T-cell (primary cell): ENCODE results near the gene RAB11B. TPM values are rescaled to one million over a fixed set of nuclear protein-coding genes. Genes with fewer than 3 reads are reported as not detected.

Source experiments
- ATAC-seq, 4 experiments: fragments of 200-7000 bp in 3 of 4; fragments of 150-1000 bp in 1 of 4; cut with Tn5 transposase; replicated peaks in 1 of 4; 1 replicate in 3 of 4; 2 replicates in 1 of 4; pipeline ENCODE4 v1.10.0; 2021; ENCODE audit warnings: moderate library complexity in 3 of 4, mild to moderate bottlenecking in 2 of 4, moderate number of reproducible peaks in 1 of 4
- CTCF ChIA-PET, 2 donors: fragments of 300-600 bp; sonication (Branson Sonifier 250); formaldehyde crosslinking; loops; one replicate each; lab custom pipeline; 2022; ENCODE audit warnings: antibody characterized with exemption in 2 of 2; lab: Charles Lee
- POLR2A ChIA-PET, 2 donors: fragments of 300-600 bp; sonication (Branson Sonifier 250); formaldehyde crosslinking; loops; one replicate each; lab custom pipeline; 2022; ENCODE audit warnings: antibody characterized with exemption in 2 of 2; lab: Charles Lee
- DNase-seq, 35 experiments: peaks; one replicate each; pipeline versions ENCODE4 v3.0.0 to v3.0.0-alpha.2; 2013 to 2023
- H3K27ac ChIP-seq: one replicate; pipeline ENCODE4 v1.5.1; 2013; ENCODE audit warnings: low read length
- H3K27me3 ChIP-seq, 2 experiments: replicated peaks in 1 of 2; 1 replicate in 1 of 2; 2 replicates in 1 of 2; pipeline versions ENCODE4 v1.6.1 to v1.7.0; 2013; ENCODE audit warnings: low read length in 1 of 2, mixed read lengths in 1 of 2; ENCODE audit not compliant: control insufficient read depth in 2 of 2, insufficient read depth in 2 of 2; ENCODE audit errors: extremely low read depth in 1 of 2
- H3K36me3 ChIP-seq, 2 donors: 1 replicate in 1 of 2; 2 replicates in 1 of 2; pipeline versions ENCODE4 v1.6.1 to v1.7.0; 2013; ENCODE audit warnings: low read length in 1 of 2; ENCODE audit not compliant: control insufficient read depth in 2 of 2, insufficient read depth in 1 of 2; ENCODE audit errors: extremely low read depth in 1 of 2
- H3K4me1 ChIP-seq, 2 experiments: 1 replicate in 1 of 2; 2 replicates in 1 of 2; pipeline versions ENCODE4 v1.6.1 to v1.7.0; 2013; ENCODE audit warnings: low read length in 2 of 2, mixed read lengths in 1 of 2; ENCODE audit not compliant: insufficient read depth in 2 of 2, control insufficient read depth in 1 of 2; ENCODE audit errors: extremely low read depth in 1 of 2
- H3K4me3 ChIP-seq, 2 donors: 1 replicate in 1 of 2; 2 replicates in 1 of 2; pipeline versions ENCODE4 v1.5.1 to v1.7.0; 2013; ENCODE audit warnings: mild to moderate bottlenecking in 2 of 2, low read length in 1 of 2, moderate library complexity in 1 of 2; ENCODE audit not compliant: control insufficient read depth in 1 of 2; ENCODE audit errors: extremely low read depth in 1 of 2
- H3K9me3 ChIP-seq: 2 replicates; pipeline ENCODE4 v1.7.0; 2013
- H3K27ac Mint-ChIP-seq, 2 donors: one replicate each; pipeline ENCODE4 v1.8.0; 2020 to 2021; ENCODE audit warnings: mild to moderate bottlenecking in 2 of 2, mixed read lengths in 2 of 2
- H3K27me3 Mint-ChIP-seq, 2 donors: one replicate each; pipeline ENCODE4 v1.8.0; 2021 to 2022; ENCODE audit warnings: mixed read lengths in 2 of 2
- H3K36me3 Mint-ChIP-seq: one replicate; pipeline ENCODE4 v1.8.0; 2021; ENCODE audit warnings: mixed read lengths
- H3K4me1 Mint-ChIP-seq, 3 donors: one replicate each; pipeline ENCODE4 v1.8.0; 2020 to 2022; ENCODE audit warnings: mixed read lengths in 3 of 3, mild to moderate bottlenecking in 1 of 3
- H3K4me3 Mint-ChIP-seq, 3 donors: one replicate each; pipeline ENCODE4 v1.8.0; 2020 to 2022; ENCODE audit warnings: mild to moderate bottlenecking in 3 of 3, mixed read lengths in 3 of 3, moderate library complexity in 3 of 3
- H3K9me3 Mint-ChIP-seq, 3 donors: one replicate each; pipeline ENCODE4 v1.8.0; 2020 to 2022; ENCODE audit warnings: mixed read lengths in 3 of 3
- WGBS: methylation state at CpG from one replicate; pipeline ENCODE4 v1.1.5; 2013; ENCODE audit warnings: missing lambda C conversion rate; ENCODE audit not compliant: insufficient coverage; 5-methylcytosine and 5-hydroxymethylcytosine counted together
- total RNA-seq, 35 experiments: library from RNA in 6 of 35; stranded (reverse) in 6 of 35; fragments of 120-200 nt in 1 of 35; gene quantifications; one replicate each; pipeline versions ENCODE4 v1.2.1 to v1.2.4 and lab custom pipeline; 2013 to 2026

RAB11B gene
- total RNA-seq, 5 donors from 2014 or later (not counting 1 experiment from before 2014, with no cell fraction given): 87.5 to 125 (median 116) TPM

DNA sequence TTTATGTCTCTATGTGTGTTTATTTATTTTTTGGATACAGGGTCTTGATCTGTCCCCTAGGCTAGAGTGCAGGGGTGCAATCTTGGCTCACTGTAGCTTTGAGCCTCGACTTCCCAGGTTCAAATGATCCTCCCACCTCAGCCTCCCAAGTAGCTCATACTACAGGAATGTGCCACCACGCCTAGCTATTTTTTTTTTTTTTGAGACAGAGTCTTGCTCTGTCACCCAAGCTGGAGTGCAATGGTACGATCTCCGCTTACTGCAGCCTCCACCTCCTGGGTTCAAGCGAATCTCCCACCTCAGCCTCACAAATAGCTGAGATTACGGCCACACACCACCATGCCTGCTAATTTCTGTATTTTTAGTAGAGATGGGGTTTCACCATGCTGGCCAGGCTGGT is 31.2 kb upstream of the RAB11B start:
- Mint-ChIP-seq H3K4me3 (no peak overlapping the region), H3K4me1 (peaks cover 3 to 12% (median 9%) of the 10 kb centered on the region in 3 donors), H3K27me3 (peaks cover 13 to 17% of the 10 kb centered on the region in 2 donors), H3K9me3 (no peaks in the 10 kb centered on the region), H3K27ac (no peak overlapping the region), H3K36me3 (no peaks in the 10 kb centered on the region)
- Histone ChIP-seq H3K4me1 (peaks cover 2 to 13% of the 10 kb centered on the region in 2 experiments), H3K27me3 (peaks cover 0 to 50% of the 10 kb centered on the region in 2 experiments), H3K4me3 (no peak overlapping the region), H3K27ac (no peak overlapping the region), H3K36me3 (no peaks in the 10 kb centered on the region), H3K9me3 (no peaks in the 10 kb centered on the region)
- ATAC-seq (no peak), DNase-seq (no peak)
- CTCF ChIA-PET: interaction anchor here in 1 of 2 donors (0.6 kb wide), 1 partner anchor 85 kb away, joined by 7 read pairs; no protein-coding TSS in a partner anchor
- WGBS: no CpG with 5 or more reads among the region's 6 CpGs
- POLR2A ChIA-PET: no interaction called here

GRCh38 chr19:8360196-8360595 is 30.0 kb upstream of the RAB11B start:
- Histone ChIP-seq H3K27ac (no peak overlapping the region), H3K36me3 (no peaks in the 10 kb centered on the region), H3K4me1 (peaks cover 2 to 18% of the 10 kb centered on the region in 2 experiments), H3K27me3 (peaks cover 0 to 58% of the 10 kb centered on the region in 2 experiments), H3K9me3 (no peaks in the 10 kb centered on the region), H3K4me3 (no peak overlapping the region)
- POLR2A ChIA-PET: no interaction called here
- 77% methylated on average over 5 of the region's 8 CpGs for WGBS
- Mint-ChIP-seq H3K36me3 (no peaks in the 10 kb centered on the region), H3K27ac (no peak overlapping the region), H3K9me3 (no peaks in the 10 kb centered on the region), H3K27me3 (peaks cover 12 to 23% of the 10 kb centered on the region in 2 donors), H3K4me1 (peaks cover 6 to 12% (median 12%) of the 10 kb centered on the region in 3 donors), H3K4me3 (no peak overlapping the region)
- DNase-seq (no peak), ATAC-seq (no peak)
- CTCF ChIA-PET: no interaction called here

DNA sequence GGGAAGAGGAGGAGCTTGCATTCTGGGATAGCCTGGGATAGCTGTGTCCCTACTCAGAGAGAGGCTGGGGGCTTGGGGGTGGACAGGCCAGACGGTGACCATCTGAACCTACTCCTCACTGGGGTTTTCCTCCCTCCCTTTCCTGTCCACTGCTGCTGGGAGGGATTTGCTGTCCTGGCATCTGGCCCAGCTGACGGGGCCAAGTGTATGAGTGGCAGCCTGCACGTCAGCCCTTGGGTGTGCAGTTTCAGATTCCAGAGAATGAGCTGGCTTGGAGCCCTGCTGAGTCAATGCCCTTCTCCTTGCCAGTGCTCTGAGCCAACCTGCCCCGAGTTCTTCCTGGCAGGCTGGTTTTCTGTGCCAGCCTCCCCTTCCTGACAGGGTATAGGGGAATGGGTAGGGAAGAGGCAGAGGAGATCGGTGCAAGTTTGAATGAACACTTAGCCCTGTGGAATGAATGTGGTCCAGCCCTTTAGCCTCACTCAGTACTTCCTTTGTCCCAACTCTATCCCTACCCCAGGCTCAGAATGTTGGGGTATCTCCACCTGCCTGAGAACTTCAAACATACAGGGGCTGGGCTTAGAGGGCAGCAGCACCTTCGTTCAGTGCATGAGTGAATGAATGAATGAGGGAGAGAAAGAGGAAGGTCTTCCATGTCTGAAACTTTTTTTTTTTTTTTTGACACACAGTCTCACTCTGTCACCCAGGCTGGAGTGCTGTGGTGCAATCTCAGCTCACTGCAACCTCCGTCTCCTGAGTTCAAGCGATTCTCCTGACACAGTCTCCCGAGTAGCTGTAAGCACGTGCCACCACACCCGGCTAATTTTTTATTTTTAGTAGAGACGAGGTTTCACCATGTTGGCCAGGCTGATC is 28.0 kb upstream of the RAB11B start:
- ChIA-PET POLR2A (no interaction called here), CTCF (no interaction called here)
- H3K9me3 Mint-ChIP-seq: no peaks in the 10 kb centered on the region
- peaks cover 21 to 39% of the 10 kb centered on the region in 2 donors for H3K27me3 Mint-ChIP-seq
- no peak for ATAC-seq
- H3K4me3 ChIP-seq: no peak overlapping the region
- no peaks in the 10 kb centered on the region for H3K36me3 ChIP-seq
- no peaks in the 10 kb centered on the region for H3K9me3 ChIP-seq
- peaks cover 2 to 18% of the 10 kb centered on the region in 2 experiments for H3K4me1 ChIP-seq
- peaks cover 0 to 74% of the 10 kb centered on the region in 2 experiments for H3K27me3 ChIP-seq
- peaks cover 6 to 12% (median 12%) of the 10 kb centered on the region in 3 donors for H3K4me1 Mint-ChIP-seq
- peak overlapping the region in 1 of 3 donors; percentile 87 for H3K4me3 Mint-ChIP-seq
- 63% methylated on average over 8 of the region's 12 CpGs for WGBS
- H3K36me3 Mint-ChIP-seq: no peaks in the 10 kb centered on the region
- peak overlapping the region in 1 of 2 donors; percentile 12 for H3K27ac Mint-ChIP-seq
- DNase-seq: no peak
- H3K27ac ChIP-seq: no peak overlapping the region

DNA sequence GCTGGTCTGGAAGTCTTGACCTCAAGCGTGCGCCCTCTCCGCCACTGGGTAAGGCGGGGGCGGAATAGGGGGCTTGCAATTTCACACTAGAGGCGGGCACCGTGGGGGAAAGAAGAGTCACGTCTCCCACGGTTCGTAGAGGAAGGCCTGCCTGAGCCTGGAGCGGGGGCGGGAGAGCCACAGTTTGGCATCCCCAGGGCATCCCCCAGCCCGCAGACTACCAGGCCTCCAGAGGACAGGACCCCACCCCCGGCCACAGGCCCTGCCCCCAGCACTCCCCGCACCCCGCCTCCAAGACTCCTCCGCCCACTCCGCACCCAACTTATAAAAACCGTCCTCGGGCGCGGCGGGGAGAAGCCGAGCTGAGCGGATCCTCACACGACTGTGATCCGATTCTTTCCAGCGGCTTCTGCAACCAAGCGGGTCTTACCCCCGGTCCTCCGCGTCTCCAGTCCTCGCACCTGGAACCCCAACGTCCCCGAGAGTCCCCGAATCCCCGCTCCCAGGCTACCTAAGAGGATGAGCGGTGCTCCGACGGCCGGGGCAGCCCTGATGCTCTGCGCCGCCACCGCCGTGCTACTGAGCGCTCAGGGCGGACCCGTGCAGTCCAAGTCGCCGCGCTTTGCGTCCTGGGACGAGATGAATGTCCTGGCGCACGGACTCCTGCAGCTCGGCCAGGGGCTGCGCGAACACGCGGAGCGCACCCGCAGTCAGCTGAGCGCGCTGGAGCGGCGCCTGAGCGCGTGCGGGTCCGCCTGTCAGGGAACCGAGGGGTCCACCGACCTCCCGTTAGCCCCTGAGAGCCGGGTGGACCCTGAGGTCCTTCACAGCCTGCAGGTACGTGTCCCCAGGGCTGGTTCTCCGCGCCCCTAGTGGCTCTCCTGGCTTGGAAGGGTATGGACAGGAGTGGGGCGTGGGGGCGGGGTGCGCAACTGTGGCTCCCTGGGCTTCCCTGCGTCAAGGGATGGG is 26.1 kb upstream of the RAB11B start, which contains the start of gene ANGPTL4:
TSS of gene ANGPTL4 (plus strand) at position 353 of the 969 bp plus-strand sequence. CDS start at position 520, 167 bp downstream.
- POLR2A ChIA-PET: no interaction called here
- Mint-ChIP-seq H3K27me3 (peaks cover 30 to 56% of the 10 kb centered on the region in 2 donors), H3K36me3 (no peaks in the 10 kb centered on the region), H3K9me3 (no peaks in the 10 kb centered on the region), H3K4me3 (peak within 1 kb of the TSS; percentile 71 to 87 (median 79)), H3K4me1 (peaks cover 6 to 15% (median 12%) of the 10 kb centered on the region in 3 donors), H3K27ac (peak within 1 kb of the TSS in 1 of 2 donors; percentile 41)
- CTCF ChIA-PET: no interaction called here
- ATAC-seq (peak; percentile 76 to 88 (median 84)), DNase-seq (peak in 27 of 35 experiments; percentile 5 to 53 (median 28))
- H3K27ac ChIP-seq: no peak within 1 kb of the TSS
- 3% methylated on average over 67 of the region's 81 CpGs for WGBS
- H3K36me3 ChIP-seq: no peaks in the 10 kb centered on the region
- no peaks in the 10 kb centered on the region for H3K9me3 ChIP-seq
- H3K4me3 ChIP-seq: peak within 1 kb of the TSS; percentile 10 to 52
- H3K27me3 ChIP-seq: peaks cover 0 to 90% of the 10 kb centered on the region in 2 experiments
- peaks cover 2 to 21% of the 10 kb centered on the region in 2 experiments for H3K4me1 ChIP-seq

- Mint-ChIP-seq H3K27me3 (peaks cover 30 to 56% of the 10 kb centered on the region in 2 donors), H3K9me3 (no peaks in the 10 kb centered on the region), H3K36me3 (no peaks in the 10 kb centered on the region), H3K4me3 (no peak overlapping the region), H3K27ac (no peak overlapping the region), H3K4me1 (peaks cover 6 to 15% (median 12%) of the 10 kb centered on the region in 3 donors)
- ATAC-seq (no peak), DNase-seq (no peak)
- ChIA-PET POLR2A (no interaction called here), CTCF (no interaction called here)
- no peaks in the 10 kb centered on the region for H3K9me3 ChIP-seq
- peaks cover 2 to 21% of the 10 kb centered on the region in 2 experiments for H3K4me1 ChIP-seq
- no peak overlapping the region for H3K27ac ChIP-seq
- WGBS: 87% methylated on average over 11 of the region's 11 CpGs
- no peaks in the 10 kb centered on the region for H3K36me3 ChIP-seq
- no peak overlapping the region for H3K4me3 ChIP-seq
- peaks cover 0 to 81% of the 10 kb centered on the region in 2 experiments for H3K27me3 ChIP-seq
These were observed 24.0 kb upstream of the RAB11B start for GRCh38 chr19:8366121-8366581.
